Epidermal melanocyte (primary cell): ENCODE measurements around the gene PABPN1L.

Experiments used
- DNase-seq: peaks from one replicate; pipeline ENCODE4 v3.0.0; 2011; ENCODE audit warnings: low spot score; ENCODE audit not compliant: insufficient read length

The PABPN1L gene, protein sequence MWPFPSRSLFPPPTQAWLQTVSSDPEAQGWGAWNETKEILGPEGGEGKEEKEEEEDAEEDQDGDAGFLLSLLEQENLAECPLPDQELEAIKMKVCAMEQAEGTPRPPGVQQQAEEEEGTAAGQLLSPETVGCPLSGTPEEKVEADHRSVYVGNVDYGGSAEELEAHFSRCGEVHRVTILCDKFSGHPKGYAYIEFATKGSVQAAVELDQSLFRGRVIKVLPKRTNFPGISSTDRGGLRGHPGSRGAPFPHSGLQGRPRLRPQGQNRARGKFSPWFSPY

DNA sequence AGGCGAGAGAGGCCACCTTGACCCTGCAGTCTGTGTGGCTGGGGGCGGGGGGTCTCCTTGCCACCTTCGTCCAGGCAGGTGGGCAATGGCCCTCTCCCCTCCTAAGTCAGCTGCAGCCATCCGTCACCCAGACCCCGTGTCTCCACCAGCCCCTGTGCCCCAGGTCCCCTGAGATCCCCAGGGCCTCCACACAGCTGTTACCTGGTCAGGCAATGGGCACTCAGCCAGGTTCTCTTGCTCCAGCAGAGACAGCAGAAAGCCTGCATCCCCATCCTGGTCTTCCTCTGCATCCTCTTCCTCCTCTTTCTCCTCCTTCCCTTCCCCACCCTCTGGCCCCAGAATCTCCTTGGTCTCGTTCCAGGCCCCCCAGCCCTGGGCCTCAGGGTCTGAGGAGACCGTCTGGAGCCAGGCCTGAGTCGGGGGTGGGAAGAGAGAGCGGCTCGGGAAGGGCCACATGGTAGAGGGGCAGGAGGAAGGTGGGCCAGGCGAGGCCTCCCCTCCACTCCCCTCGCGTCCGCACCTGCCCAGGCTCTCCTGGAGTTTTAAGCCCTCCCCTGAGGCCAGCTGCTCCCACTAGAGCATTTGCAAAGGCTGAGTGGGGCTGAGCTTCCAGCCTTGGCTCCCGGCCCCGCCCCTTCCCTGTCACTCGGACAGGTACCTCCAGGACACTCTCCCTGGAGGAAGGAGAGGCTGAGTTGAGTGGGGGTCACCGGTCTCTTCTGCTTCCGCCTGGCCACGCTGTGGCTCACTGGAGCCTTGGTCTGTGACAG, at the start of gene PABPN1L:
Gene PABPN1L (minus strand): TSS at position 510 of the 770 bp plus-strand sequence. CDS start 54 bp downstream, at position 456.
- no peak for DNase-seq

- no peak for DNase-seq
Observed at GRCh38 chr16:88915639-88916327, 49.3 kb upstream of the PABPN1L start.

- DNase-seq, result peak; percentile 89
Observed at GRCh38 chr16:88914750-88915368, 48.4 kb upstream of the PABPN1L start.

GRCh38 chr16:88913870-88914269, 47.4 kb upstream of the PABPN1L start:
- DNase-seq, result no peak

DNA sequence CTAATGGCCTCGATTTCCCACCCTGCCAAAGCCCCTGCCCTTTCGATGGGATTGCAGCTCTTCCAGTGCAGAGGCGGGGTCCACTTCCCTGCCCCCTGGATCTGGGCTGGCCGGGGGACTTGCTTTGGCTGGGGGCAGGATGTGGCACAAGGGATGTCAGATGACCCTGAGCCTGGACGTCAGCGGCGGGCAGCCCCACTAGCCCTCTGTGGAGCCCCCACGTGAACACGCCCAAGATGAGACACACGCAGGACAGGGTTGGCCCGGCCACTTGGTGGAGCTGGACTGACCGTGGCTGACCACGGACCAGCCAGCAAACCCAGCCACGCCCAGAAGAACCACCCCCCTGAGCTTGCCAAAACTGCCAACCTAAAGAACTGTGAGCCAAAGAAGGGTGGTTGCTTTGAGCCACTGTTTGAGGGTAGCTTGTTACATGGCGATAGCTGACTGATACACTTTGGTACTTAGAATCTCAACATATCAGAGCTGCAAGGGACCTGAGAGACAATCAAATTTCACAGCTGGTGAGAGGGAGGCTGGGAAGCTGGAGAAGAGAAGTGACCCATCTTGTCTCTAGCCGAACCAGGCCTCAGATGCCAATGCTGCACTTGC, 46.6 kb upstream of the PABPN1L start:
- no peak for DNase-seq

DNA sequence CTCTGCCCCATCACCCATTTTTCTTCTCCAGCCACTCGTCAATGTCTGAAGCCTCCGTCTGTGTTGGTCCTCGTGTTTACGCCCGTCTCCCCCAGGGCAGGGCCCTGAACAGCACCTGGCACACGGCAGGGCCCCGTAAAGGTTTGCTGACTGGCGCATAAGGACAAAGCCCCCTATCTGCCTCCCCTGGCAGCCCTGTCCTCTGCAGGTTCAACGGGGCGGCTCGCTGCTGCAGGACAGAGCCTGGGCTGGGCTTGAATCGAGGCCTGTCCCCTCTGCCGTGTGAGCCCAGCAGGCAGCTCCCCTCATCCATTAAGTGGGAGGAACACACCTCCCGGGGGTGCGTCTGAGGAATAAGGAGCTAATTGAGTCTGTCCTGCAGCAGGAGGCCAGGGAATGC, 46.1 kb upstream of the PABPN1L start:
- no peak for DNase-seq

DNA sequence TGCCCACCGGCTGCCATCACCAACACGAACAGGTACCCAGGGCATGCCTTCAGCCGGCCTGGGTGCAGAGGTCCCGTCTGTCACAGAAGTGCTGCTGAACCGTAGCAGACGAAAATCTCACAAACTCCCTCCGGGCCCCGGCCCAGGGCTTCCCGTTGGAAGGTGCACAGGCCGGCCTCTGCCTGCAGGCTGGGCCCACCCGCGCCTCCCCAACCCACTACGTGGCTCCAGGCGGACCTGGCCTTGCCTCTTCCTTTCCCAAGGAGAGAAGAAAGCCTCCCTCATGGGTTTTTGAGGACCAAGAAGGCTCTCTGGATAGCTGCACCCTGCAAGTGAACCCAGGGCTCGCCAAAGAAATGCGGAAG, 45.5 kb upstream of the PABPN1L start:
- DNase-seq, result no peak

GRCh38 chr16:88911136-88911945, 44.9 kb upstream of the PABPN1L start:
- DNase-seq, result no peak

- DNase-seq, result no peak
Observed at GRCh38 chr16:88910284-88911135, 44.0 kb upstream of the PABPN1L start.

GRCh38 chr16:88909431-88910210, 43.2 kb upstream of the PABPN1L start:
- DNase-seq, result no peak

- no peak for DNase-seq
Observed at GRCh38 chr16:88908307-88908706, 41.8 kb upstream of the PABPN1L start.

DNA sequence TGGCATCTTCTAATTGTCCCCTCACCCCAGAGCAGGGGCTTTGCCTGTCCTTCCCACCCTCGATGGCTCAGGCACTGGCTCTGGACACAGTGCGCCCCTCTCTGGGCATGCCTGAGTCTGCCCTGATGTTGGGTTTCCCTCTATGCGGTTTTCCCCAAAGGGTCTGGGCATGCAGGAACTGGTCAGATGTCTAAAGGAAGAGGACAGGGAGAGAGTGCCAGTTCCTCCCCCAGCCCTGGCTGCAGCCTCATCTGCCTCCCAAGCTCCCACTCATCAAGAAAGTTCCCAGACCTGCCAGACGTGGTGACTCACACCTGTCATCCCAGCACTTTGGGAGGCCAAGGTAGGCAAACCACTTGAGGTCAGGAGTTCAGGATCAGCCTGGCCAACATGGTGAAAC, 41.3 kb upstream of the PABPN1L start:
- no peak for DNase-seq

- no peak for DNase-seq
Observed at GRCh38 chr16:88906535-88907105, 40.2 kb upstream of the PABPN1L start.

- no peak for DNase-seq
Observed at GRCh38 chr16:88906020-88906419, 39.6 kb upstream of the PABPN1L start.

GRCh38 chr16:88905563-88905962, 39.1 kb upstream of the PABPN1L start:
- no peak for DNase-seq

DNA sequence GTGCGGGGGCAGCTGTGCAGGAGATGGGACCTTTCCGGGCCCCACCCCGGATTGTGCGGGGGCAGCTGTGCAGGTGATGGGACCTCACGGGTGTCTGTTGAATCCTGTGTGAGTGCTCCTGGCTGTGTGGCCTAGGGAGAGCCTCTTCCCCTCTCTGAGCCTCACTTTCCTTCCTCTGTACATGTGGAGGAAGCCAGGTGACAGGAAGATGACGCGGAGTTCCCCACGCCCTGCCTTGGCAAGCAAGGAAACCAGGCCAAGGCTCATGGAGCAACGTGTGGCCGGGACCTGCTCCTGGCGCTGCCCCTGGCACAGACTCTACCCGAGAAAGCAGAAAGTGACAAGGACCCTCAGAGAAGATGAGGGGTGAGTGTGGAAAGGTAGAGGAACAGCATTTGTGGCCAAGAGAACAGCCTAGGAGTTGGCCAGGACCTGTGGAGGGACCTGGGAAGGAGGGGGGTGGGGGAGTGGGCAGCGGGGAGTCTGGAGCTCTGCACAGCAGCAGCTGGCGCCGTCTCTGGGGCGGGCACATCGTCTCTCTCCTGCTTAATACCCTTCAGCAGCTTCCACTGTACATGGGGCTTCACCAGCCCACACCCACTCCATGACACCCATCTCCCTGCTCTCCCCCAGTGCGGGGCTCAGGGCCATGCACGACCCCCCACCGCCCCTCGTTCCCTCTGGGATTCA, 38.4 kb upstream of the PABPN1L start:
- no peak for DNase-seq

DNA sequence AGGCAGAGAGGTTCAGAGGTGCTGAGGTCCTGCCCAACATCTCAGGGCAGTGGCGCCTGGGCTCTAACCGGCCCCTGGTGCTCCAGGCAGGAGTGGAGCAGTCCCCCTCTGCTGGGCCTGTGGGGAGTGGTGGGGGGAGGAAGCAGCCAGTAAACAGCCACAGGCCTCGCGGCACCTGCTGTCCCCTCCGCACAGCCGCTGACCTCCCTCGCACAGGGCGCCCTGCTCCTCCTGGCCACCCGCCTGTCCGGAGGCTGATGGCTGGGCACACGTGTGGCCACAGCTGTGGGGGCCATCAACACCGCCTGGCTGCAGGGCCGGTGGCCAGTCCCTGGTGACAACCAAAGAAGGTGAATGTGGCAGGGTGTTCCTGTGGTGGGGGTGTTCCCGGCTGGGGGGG, 36.8 kb upstream of the PABPN1L start:
- DNase-seq, result no peak

DNA sequence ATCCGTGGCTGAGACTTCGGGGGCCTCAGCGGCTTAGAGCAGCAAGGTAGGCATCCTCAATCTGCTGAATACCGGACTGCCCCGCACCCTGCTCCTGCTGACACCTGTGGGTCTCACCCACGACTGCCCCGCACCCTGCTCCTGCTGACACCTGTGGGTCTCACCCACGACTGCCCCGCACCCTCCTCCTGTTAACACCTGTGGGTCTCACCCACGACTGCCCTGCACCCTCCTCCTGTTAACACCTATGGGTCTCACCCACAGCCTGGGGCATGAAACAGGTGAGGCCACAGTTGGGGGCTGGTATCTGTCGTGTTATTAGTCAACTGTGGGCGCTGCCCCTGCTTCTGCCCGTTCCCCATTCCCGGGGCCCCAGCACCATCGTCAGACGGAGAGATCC, 36.3 kb upstream of the PABPN1L start:
- DNase-seq, result no peak
